Ovary (tissue), 3 donors: ENCODE results near the gene GRID1.

Experiments used
- CTCF ChIP-seq, 3 donors: fragments of 450-650 bp in 2 of 3; fragments of 200-600 bp in 1 of 3; IDR thresholded peaks; one replicate each; pipeline versions ENCODE4 v1.5.1 to v1.8.0; 2016 to 2022; ENCODE audit warnings: antibody characterized with exemption in 3 of 3, mild to moderate bottlenecking in 1 of 3
- EP300 ChIP-seq: sonication (generic); formaldehyde crosslinking; IDR thresholded peaks from one replicate; pipeline ENCODE4 v1.6.1; 2017; ENCODE audit warnings: antibody characterized with exemption
- donor health status: DM: no; HTN: no; CAD: no.

GRCh38 chr10:85612378-85612775 lies 754.2 kb downstream of the GRID1 start:
- no peak for TF ChIP-seq CTCF (IDR thresholded peaks at IDR 0.05)
- no peak for TF ChIP-seq EP300
